ENCODE measurements around the gene FAM221A. TPM values are rescaled to one million over a fixed set of nuclear protein-coding genes. Genes with fewer than 3 reads are reported as not detected.
"Not testable (repeated sequence)": the region's sequence is repeated elsewhere in the genome, so short reads cannot be mapped to it uniquely, and the experiment has no call there.

The FAM221A gene
- total RNA-seq, 3 donors from 2014 or later: 12.2 to 18.1 (median 13.1) TPM

DNA sequence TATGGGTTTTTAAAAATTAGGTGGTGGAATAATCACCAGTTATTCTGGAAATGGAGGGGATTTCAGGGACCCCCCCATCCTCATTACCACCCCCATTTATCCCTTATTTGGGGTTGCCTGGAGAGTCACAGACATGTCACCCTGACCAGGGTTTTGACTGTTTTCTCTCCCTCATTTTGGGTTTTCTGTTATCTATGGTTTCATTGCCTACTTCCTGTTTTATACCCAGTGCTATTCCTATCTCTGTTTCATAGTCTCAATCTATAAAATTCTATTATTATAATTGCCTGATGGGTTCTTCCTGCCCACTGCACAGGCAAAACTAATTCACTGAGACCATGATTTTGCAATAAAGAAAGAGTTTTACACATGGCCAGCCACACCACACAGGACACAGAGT is 15.9 kb upstream of the FAM221A start:
- no peaks in the 10 kb centered on the region for H3K27me3 ChIP-seq
- TF ChIP-seq POLR2A (IDR thresholded peaks at IDR 0.05): no peak
- H3K27ac ChIP-seq: no peak overlapping the region
- H3K4me1 ChIP-seq: no peaks in the 10 kb centered on the region
- DNase-seq (ENCODE audit: low spot score in 2 of 2): no peak
- intact Hi-C loops (cut with DNase I; ENCODE audit: low total_unique reads): no loop called here
- H3K36me3 ChIP-seq: no peaks in the 10 kb centered on the region
- H3K9me3 ChIP-seq: no peaks in the 10 kb centered on the region
- no peak overlapping the region for H3K4me3 ChIP-seq

DNA sequence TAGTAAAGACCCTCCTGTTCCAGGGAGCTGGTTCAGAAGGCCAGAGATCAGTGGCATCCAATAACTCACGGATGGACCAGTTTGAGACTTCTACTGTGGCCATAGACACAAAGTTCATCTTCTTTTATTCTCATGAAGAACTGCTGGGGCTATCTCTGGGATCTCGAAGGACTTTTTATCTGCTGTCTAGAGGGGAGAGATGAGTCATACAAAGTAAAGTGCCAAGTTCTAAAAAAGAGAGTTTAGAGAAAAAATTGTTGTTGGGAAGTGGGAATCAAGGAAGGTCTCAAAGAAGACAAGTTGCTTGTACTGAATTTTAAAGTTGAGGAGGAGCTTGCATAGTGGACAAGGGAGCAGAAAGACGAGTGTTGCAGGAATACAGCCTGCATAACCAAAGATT is 8.0 kb upstream of the FAM221A start:
- Histone ChIP-seq H3K27ac (no peak overlapping the region), H3K27me3 (no peaks in the 10 kb centered on the region), H3K4me3 (no peak overlapping the region), H3K4me1 (no peaks in the 10 kb centered on the region), H3K9me3 (no peaks in the 10 kb centered on the region), H3K36me3 (no peaks in the 10 kb centered on the region)
- intact Hi-C loops (cut with DNase I; ENCODE audit: low total_unique reads): no loop called here
- TF ChIP-seq POLR2A (IDR thresholded peaks at IDR 0.05) (no peak), POLR2AphosphoS5 (IDR thresholded peaks at IDR 0.05) (no peak)
- TF ChIP-seq, protein P1, sequence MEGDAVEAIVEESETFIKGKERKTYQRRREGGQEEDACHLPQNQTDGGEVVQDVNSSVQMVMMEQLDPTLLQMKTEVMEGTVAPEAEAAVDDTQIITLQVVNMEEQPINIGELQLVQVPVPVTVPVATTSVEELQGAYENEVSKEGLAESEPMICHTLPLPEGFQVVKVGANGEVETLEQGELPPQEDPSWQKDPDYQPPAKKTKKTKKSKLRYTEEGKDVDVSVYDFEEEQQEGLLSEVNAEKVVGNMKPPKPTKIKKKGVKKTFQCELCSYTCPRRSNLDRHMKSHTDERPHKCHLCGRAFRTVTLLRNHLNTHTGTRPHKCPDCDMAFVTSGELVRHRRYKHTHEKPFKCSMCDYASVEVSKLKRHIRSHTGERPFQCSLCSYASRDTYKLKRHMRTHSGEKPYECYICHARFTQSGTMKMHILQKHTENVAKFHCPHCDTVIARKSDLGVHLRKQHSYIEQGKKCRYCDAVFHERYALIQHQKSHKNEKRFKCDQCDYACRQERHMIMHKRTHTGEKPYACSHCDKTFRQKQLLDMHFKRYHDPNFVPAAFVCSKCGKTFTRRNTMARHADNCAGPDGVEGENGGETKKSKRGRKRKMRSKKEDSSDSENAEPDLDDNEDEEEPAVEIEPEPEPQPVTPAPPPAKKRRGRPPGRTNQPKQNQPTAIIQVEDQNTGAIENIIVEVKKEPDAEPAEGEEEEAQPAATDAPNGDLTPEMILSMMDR (IDR thresholded peaks at IDR 0.05): no peak
- no peak for DNase-seq (ENCODE audit: low spot score in 2 of 2)

DNA sequence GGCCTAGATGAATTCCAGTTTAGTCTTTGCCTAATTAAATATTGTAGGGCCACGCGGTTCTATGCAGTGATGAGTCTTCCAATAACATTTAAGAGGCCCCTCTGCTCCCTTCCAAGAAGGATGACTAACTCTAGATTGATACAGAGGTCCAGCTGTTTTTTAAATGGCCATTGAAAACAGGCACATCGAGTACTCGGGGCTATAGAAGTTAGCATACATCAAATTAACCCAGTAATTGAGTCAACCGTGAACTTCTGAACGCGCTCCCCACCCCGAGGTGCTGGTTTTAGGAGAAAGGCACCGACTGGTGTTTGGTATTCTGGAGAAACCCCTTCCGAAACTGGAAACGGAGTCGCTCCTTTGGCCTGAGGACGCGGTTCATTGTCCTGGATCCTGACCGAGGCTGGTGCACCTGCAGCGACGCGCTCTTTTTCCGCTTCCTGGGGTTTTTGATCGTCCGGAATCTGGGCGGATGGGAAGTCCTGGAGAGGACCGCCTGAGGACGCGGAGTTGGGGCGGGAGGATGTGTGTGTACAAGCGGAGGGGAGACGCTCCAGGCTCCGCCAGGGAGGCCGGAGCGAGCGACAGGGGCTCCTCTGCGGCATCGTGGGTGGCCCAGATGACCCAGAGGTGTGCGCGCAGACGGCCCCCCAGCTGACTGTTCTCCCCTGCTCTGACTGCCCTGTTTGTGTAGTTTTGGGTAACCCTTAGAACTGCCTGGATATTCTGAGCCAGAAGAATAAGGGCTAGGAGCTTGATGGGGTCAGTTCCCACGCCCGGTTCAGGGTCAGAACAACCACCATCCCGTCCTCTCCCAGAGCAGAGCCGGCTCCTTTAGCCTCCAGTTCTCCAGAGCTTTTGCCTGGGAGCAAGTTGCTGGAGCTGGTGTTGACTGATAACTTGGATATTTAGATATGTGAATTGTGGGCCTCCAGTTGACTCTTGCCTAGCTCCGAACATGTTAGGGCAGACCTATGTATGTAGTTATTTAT is 711 bp downstream of the FAM221A start:
- no peaks in the 10 kb centered on the region for H3K27me3 ChIP-seq
- no peaks in the 10 kb centered on the region for H3K4me1 ChIP-seq
- intact Hi-C loops (cut with DNase I; ENCODE audit: low total_unique reads): no loop called here
- no peaks in the 10 kb centered on the region for H3K36me3 ChIP-seq
- DNase-seq (ENCODE audit: low spot score in 2 of 2): peak; percentile 39 to 79
- TF ChIP-seq, protein P1 (IDR thresholded peaks at IDR 0.05): no peak
- TF ChIP-seq POLR2AphosphoS5 (IDR thresholded peaks at IDR 0.05): peak in 1 of 3 donors; percentile 27
- H3K4me3 ChIP-seq: peak overlapping the region; percentile 78 to 92 (median 84)
- no peaks in the 10 kb centered on the region for H3K9me3 ChIP-seq
- H3K27ac ChIP-seq: peak overlapping the region; percentile 87 to 91

DNA sequence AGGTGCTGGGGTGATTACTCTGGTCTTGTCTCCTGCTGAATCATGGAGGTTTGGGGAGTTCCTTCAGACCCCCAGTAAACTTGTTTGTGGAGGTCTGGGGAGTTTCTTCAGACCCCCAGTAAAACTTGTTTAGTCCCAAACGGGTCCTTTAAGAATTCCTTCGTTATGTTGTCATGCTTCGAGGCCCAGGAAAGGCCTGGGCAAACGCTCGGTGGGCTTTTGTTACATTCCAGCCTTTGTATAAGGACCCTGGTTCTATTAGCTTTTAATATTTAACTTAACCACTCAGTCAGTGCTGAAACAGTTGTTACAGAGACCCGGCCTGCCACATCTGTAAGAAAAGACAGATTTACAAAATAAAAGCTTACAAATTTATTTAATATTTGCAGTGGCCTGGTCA is 4.0 kb downstream of the FAM221A start:
- H3K36me3 ChIP-seq; DNase-seq (ENCODE audit: low spot score in 2 of 2); H3K27me3 ChIP-seq; H3K27ac ChIP-seq; intact Hi-C loops (cut with DNase I; ENCODE audit: low total_unique reads); H3K4me1 ChIP-seq; H3K4me3 ChIP-seq; H3K9me3 ChIP-seq: not testable (repeated sequence)

DNA sequence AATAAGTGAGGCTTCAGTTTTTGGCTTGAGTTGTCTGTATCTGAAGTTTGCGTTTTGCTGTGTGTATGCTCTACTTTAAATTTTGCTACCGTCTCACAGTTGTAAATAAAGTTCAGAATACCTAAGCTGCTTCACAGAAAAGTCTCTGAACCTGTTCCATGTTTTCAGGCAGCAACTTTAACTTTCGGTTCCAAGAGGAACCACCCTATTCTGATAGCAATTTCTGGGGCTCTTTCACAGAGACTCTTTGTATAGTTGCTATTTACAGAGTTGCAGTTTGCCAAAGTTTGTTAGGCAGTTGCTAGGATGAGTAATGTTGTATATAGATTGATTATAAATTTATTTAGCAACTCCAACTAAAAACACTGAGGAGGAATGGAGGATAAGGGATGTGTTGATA is 5.7 kb downstream of the FAM221A start:
- TF ChIP-seq POLR2A (IDR thresholded peaks at IDR 0.05): no peak
- TF ChIP-seq, protein P1 (IDR thresholded peaks at IDR 0.05): no peak
- TF ChIP-seq POLR2AphosphoS5 (IDR thresholded peaks at IDR 0.05): no peak
- no peaks in the 10 kb centered on the region for H3K36me3 ChIP-seq
- DNase-seq (ENCODE audit: low spot score in 2 of 2): no peak
- intact Hi-C loops (cut with DNase I; ENCODE audit: low total_unique reads): no loop called here
- H3K27me3 ChIP-seq: no peaks in the 10 kb centered on the region
- peak overlapping the region; percentile 56 to 72 for H3K27ac ChIP-seq
- no peaks in the 10 kb centered on the region for H3K4me1 ChIP-seq
- no peak overlapping the region for H3K4me3 ChIP-seq
- no peaks in the 10 kb centered on the region for H3K9me3 ChIP-seq

DNA sequence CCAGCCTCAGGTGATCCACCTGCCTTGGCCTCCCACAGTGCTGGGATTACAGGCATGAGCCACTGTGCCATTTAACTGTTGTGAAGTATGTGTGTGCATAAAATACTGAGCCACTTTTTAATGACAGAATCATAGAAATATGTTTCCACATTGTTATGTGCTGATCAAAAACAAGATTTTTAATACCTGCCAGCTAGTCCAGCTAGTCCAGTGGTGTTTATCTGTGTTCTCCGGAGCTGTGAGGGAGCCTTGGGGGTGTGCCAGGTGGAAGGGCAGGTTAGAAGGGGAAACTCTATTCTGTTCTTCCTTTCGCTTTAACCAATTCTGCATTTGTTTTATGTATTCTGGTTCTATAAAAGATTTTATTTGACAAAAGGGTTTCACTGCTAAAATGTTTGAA is 7.0 kb downstream of the FAM221A start:
- no peak for DNase-seq (ENCODE audit: low spot score in 2 of 2)
- intact Hi-C loops (cut with DNase I; ENCODE audit: low total_unique reads): no loop called here
- no peaks in the 10 kb centered on the region for H3K27me3 ChIP-seq
- H3K4me3 ChIP-seq: no peak overlapping the region
- no peaks in the 10 kb centered on the region for H3K9me3 ChIP-seq
- H3K27ac ChIP-seq: peak overlapping the region in 1 of 2 donors; percentile 19
- no peak for TF ChIP-seq POLR2AphosphoS5 (IDR thresholded peaks at IDR 0.05)
- TF ChIP-seq POLR2A (IDR thresholded peaks at IDR 0.05): no peak
- TF ChIP-seq, protein P1 (IDR thresholded peaks at IDR 0.05): no peak
- no peaks in the 10 kb centered on the region for H3K36me3 ChIP-seq
- no peaks in the 10 kb centered on the region for H3K4me1 ChIP-seq
